ENCODE data around the gene ERAP2. TPM values are rescaled to one million over a fixed set of nuclear protein-coding genes. Genes with fewer than 3 reads are reported as not detected.

ERAP2 gene
- polyA plus RNA-seq, 1 experiment: 9.2 TPM

DNA sequence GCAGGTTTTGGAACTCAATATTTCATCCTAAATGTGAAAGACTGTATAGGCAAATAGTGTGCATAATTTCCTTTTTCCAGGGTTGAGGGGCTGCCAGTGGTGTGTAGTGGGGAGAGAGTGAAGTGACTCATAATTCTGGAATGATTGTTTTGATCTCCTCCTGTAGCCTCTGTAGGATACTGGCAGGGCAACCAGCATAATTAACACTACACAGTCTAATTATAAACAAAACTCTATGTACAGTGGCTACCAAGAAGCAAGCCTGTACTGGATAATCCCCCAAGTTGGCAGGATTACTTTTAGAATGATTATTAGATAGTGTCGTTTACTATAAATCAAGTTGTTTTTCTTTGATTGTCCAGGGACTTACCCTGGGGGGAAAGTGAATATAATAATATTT, 91.8 kb downstream of the ERAP2 start:
- TF ChIP-seq, protein P1, sequence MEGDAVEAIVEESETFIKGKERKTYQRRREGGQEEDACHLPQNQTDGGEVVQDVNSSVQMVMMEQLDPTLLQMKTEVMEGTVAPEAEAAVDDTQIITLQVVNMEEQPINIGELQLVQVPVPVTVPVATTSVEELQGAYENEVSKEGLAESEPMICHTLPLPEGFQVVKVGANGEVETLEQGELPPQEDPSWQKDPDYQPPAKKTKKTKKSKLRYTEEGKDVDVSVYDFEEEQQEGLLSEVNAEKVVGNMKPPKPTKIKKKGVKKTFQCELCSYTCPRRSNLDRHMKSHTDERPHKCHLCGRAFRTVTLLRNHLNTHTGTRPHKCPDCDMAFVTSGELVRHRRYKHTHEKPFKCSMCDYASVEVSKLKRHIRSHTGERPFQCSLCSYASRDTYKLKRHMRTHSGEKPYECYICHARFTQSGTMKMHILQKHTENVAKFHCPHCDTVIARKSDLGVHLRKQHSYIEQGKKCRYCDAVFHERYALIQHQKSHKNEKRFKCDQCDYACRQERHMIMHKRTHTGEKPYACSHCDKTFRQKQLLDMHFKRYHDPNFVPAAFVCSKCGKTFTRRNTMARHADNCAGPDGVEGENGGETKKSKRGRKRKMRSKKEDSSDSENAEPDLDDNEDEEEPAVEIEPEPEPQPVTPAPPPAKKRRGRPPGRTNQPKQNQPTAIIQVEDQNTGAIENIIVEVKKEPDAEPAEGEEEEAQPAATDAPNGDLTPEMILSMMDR (IDR thresholded peaks at IDR 0.05; ENCODE audit: insufficient read depth, low read depth, low read length): no peak
- H3K4me3 ChIP-seq (ENCODE audit: low read depth, low read length): no peak overlapping the region
- POLR2A ChIA-PET: no interaction called here
- no peaks in the 10 kb centered on the region for H3K36me3 ChIP-seq (ENCODE audit: control insufficient read depth, insufficient read depth, low read length)
- CTCF ChIA-PET: no interaction called here
- no peaks in the 10 kb centered on the region for H3K27me3 ChIP-seq (ENCODE audit: control insufficient read depth, insufficient read depth, low read length)
- no peak for DNase-seq (ENCODE audit: low read depth)

DNA sequence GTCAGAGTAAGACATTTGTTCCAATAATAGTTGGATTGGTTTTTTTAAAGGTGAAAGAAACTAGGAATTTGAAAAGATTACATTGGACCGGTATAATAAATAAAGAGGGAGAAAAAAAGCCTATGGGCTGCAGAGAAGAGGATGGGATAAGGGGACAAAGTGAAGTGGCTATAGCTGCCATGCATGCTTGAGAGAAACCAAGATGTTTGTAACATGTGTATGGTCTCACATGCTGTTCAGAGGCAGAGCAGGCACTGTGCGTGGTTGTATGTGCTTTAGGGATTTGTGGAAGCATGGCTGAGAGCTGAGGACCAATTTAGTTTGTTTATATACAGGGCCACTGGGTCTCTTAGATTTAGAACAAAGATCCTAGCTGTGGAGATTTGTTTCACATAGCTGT, 92.3 kb downstream of the ERAP2 start:
- TF ChIP-seq, protein P1 (IDR thresholded peaks at IDR 0.05; ENCODE audit: insufficient read depth, low read depth, low read length): no peak
- CTCF ChIA-PET: no interaction called here
- POLR2A ChIA-PET: no interaction called here
- Histone ChIP-seq H3K27me3 (ENCODE audit: control insufficient read depth, insufficient read depth, low read length) (no peaks in the 10 kb centered on the region), H3K36me3 (ENCODE audit: control insufficient read depth, insufficient read depth, low read length) (no peaks in the 10 kb centered on the region), H3K4me3 (ENCODE audit: low read depth, low read length) (no peak overlapping the region)
- no peak for DNase-seq (ENCODE audit: low read depth)

Small RNAs within 50 kb of the gene (small RNA-seq; reads per million reads assigned to genes)
- not detected for gene RF00019 (ENCODE audit: insufficient read length, low read depth, low replicate concordance)

Other genes starting within 250 kb of the ERAP2 start
- 112 and 157 TPM in 2 replicates for gene CAST, start 214.1 kb upstream of the ERAP2 start, polyA plus RNA-seq (2011; rRNA removed)
- 60.4 and 65.2 TPM in 2 replicates for gene ERAP1, start 68.6 kb upstream of the ERAP2 start, polyA plus RNA-seq (2011; rRNA removed)
- gene LNPEP, start 59.6 kb downstream of the ERAP2 start, polyA plus RNA-seq (2011; rRNA removed): 6.3 and 12.3 TPM in 2 replicates